ENCODE results near the gene EVX2.

The EVX2 gene

DNA sequence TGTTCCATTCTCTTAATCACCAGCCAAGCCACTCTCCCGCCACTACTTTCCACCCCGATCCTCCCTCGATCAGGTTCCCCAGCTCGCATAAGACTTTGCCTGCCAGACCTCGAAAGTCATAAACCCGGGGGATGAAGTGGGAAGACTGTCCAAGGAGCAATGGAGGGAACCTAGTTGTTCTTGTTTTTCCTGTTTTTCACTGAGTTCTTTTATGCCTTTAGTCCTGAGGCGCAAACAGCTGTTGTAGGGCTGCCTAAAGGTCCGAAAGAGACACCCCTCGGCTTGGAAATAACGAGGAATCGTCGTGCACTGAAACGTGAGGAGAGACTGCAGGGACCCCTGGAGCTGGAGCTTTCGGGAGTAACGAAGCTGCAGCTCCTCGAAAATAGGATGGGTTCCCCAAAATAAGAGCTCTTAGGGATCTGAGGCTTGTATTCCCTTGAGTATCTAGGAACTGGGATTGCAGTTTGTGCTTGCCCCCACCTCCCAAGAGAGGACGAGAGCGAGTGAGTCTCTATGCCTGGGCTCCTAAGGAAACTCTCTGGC is 14.1 kb upstream of the EVX2 start:
- peaks cover 30% of the 10 kb centered on the region for H3K27me3 ChIP-seq (ENCODE audit: control insufficient read depth, low read length)
- no peak overlapping the region for H3K27ac ChIP-seq (ENCODE audit: low read depth, low read length)
- H4K20me1 ChIP-seq (ENCODE audit: control insufficient read depth, insufficient read depth, low read depth, low read length) = no peaks in the 10 kb centered on the region

DNA sequence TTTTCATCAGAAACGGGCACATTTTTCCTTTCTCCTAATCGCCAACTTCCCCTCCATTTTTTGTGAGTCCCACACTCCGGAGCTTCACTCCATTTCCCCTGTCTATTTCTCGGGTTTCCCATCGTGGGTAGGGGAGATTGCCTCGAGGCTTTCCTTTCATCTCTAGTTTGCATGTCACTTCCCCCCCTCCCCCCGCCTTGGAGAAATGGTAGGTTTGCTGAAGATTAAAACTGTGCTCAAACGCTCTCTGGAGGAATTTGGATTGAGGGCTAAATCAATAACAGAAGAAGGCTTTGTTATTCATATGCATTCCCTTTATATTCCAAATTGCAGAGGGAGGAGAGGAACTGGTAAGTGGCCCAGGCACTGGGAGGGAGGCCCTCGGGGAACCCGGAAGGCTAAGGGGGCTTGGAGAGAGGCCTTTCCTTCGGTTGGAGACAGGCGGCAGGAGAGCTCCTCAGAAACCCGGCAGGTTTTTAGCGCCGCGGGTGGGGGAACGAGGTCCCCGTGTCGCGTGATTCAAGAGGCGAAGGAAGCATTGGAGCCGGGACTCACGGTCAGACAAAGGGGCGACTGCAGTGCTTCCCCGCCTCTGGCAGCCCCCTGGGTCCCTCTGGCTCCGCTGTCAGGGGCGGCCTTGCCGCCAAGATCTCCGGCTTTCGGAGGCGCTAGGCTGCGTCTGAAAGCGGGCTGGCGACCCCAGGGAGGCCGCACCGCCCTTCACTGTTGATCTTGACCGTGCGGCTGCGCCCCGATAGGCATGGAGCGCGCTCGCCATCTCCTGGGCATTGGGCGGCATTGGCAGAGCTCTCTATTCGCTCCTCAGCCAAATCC is 13.4 kb upstream of the EVX2 start:
- Histone ChIP-seq H3K9me2 (replicated peaks; ENCODE audit: control insufficient read depth, low read length) (no peaks in the 10 kb centered on the region), H3K36me3 (ENCODE audit: control insufficient read depth, low read length) (no peaks in the 10 kb centered on the region), H3K4me3 (ENCODE audit: low read length) (peak overlapping the region; percentile 55), H3F3A (ENCODE audit: control insufficient read depth, insufficient read depth) (no peaks in the 10 kb centered on the region), H3K4me2 (ENCODE audit: low read length) (peak overlapping the region; percentile 60), H3K79me2 (ENCODE audit: control insufficient read depth, low read length) (no peaks in the 10 kb centered on the region), H3K27ac (ENCODE audit: low read depth, low read length) (no peak overlapping the region), H3K27me3 (ENCODE audit: control insufficient read depth, low read length) (peaks cover 30% of the 10 kb centered on the region), H4K20me1 (ENCODE audit: control insufficient read depth, insufficient read depth, low read depth, low read length) (no peaks in the 10 kb centered on the region), H3K4me1 (ENCODE audit: control insufficient read depth, low read length) (peaks cover 11% of the 10 kb centered on the region), H3K9me3 (ENCODE audit: control insufficient read depth, insufficient read depth, low read length) (no peaks in the 10 kb centered on the region)
- no peak for TF ChIP-seq EZH2phosphoT487 (IDR thresholded peaks at IDR 0.05; ENCODE audit: borderline replicate concordance, low read length)
- TF ChIP-seq, protein P1, sequence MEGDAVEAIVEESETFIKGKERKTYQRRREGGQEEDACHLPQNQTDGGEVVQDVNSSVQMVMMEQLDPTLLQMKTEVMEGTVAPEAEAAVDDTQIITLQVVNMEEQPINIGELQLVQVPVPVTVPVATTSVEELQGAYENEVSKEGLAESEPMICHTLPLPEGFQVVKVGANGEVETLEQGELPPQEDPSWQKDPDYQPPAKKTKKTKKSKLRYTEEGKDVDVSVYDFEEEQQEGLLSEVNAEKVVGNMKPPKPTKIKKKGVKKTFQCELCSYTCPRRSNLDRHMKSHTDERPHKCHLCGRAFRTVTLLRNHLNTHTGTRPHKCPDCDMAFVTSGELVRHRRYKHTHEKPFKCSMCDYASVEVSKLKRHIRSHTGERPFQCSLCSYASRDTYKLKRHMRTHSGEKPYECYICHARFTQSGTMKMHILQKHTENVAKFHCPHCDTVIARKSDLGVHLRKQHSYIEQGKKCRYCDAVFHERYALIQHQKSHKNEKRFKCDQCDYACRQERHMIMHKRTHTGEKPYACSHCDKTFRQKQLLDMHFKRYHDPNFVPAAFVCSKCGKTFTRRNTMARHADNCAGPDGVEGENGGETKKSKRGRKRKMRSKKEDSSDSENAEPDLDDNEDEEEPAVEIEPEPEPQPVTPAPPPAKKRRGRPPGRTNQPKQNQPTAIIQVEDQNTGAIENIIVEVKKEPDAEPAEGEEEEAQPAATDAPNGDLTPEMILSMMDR (IDR thresholded peaks at IDR 0.05; ENCODE audit: low read depth, low read length, poor library complexity, severe bottlenecking) = peak; percentile 57

More for the DNA sequence above, 14.1 kb upstream of the EVX2 start:
- TF ChIP-seq, protein P1 (IDR thresholded peaks at IDR 0.05; ENCODE audit: low read depth, low read length, poor library complexity, severe bottlenecking) = no peak
- no peak for TF ChIP-seq EZH2phosphoT487 (IDR thresholded peaks at IDR 0.05; ENCODE audit: borderline replicate concordance, low read length)
- Histone ChIP-seq H3K4me2 (ENCODE audit: low read length) (peak overlapping the region; percentile 60; the same call in 1 of the 2 replicates), H3K4me3 (ENCODE audit: low read length) (no peak overlapping the region; the same call in 1 of the 2 replicates), H3K79me2 (ENCODE audit: control insufficient read depth, low read length) (no peaks in the 10 kb centered on the region), H3K4me1 (ENCODE audit: control insufficient read depth, low read length) (peaks cover 11% of the 10 kb centered on the region), H3K9me3 (ENCODE audit: control insufficient read depth, insufficient read depth, low read length) (no peaks in the 10 kb centered on the region), H3K36me3 (ENCODE audit: control insufficient read depth, low read length) (no peaks in the 10 kb centered on the region), H3F3A (ENCODE audit: control insufficient read depth, insufficient read depth) (no peaks in the 10 kb centered on the region), H3K9me2 (replicated peaks; ENCODE audit: control insufficient read depth, low read length) (no peaks in the 10 kb centered on the region)

DNA sequence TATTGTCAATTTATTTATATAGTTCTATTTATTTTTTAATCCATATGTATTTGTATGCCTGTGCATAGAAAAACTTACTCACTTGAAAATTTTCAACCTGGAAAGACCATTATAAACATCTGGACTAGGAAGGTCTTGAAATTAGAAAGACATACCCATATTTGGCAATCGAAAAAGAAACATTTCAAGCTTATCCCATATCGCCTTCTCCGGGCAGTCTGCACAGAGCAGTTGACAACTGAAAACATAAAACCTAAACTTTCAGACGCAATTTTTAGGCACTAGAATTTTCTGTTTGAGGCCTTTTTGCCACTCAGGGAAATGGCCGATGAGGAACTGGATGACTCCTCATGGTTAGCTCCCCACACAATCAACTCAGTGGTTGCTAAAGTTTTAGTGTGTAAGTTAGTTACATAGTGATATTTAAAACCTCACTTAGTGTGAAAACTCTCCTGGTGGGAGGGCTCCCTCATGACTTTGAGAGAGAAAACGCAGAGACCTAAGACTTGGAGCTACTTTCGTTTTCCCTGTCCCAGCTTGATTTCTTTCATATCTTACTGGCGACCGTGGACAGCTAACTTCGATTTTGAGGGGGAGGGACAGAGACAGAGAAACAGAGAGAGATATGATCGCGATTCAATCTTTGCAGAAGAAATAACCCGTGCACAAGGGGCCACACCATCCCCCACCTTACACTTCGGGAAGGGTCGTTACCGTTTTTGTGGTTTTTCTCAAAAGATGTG is 12.7 kb upstream of the EVX2 start:
- Histone ChIP-seq H3F3A (ENCODE audit: control insufficient read depth, insufficient read depth) (no peaks in the 10 kb centered on the region), H4K20me1 (ENCODE audit: control insufficient read depth, insufficient read depth, low read depth, low read length) (no peaks in the 10 kb centered on the region), H3K4me2 (ENCODE audit: low read length) (peak overlapping the region; percentile 60), H3K27me3 (ENCODE audit: control insufficient read depth, low read length) (peaks cover 31% of the 10 kb centered on the region), H3K27ac (ENCODE audit: low read depth, low read length) (no peak overlapping the region), H3K9me2 (replicated peaks; ENCODE audit: control insufficient read depth, low read length) (no peaks in the 10 kb centered on the region), H3K36me3 (ENCODE audit: control insufficient read depth, low read length) (no peaks in the 10 kb centered on the region), H3K79me2 (ENCODE audit: control insufficient read depth, low read length) (no peaks in the 10 kb centered on the region), H3K4me3 (ENCODE audit: low read length) (peak overlapping the region; percentile 55), H3K4me1 (ENCODE audit: control insufficient read depth, low read length) (peaks cover 11% of the 10 kb centered on the region), H3K9me3 (ENCODE audit: control insufficient read depth, insufficient read depth, low read length) (no peaks in the 10 kb centered on the region)
- TF ChIP-seq EZH2phosphoT487 (IDR thresholded peaks at IDR 0.05; ENCODE audit: borderline replicate concordance, low read length) = no peak
- TF ChIP-seq, protein P1 (IDR thresholded peaks at IDR 0.05; ENCODE audit: low read depth, low read length, poor library complexity, severe bottlenecking) = no peak
